ENCODE results near the gene PGM1.

DNA sequence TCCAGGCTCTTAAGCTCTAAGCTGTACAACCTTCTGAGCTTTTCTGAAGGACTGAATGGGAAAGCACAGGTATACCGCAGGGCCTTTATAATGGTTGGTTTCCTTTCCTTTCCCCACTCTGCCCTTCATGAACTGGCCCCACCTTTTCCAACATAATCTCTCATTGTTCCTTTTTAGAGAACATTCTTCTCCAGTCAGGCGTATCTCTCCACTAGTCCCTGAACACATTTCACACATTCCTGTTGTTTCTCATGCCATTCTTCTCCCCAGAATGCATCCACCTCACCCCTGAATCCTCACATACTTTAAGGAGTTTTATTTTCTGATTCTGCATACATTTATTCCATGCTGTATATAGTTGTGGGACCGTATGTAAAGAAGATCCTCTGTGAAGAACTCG is 41.3 kb downstream of the PGM1 start:
- TF ChIP-seq, protein P1, sequence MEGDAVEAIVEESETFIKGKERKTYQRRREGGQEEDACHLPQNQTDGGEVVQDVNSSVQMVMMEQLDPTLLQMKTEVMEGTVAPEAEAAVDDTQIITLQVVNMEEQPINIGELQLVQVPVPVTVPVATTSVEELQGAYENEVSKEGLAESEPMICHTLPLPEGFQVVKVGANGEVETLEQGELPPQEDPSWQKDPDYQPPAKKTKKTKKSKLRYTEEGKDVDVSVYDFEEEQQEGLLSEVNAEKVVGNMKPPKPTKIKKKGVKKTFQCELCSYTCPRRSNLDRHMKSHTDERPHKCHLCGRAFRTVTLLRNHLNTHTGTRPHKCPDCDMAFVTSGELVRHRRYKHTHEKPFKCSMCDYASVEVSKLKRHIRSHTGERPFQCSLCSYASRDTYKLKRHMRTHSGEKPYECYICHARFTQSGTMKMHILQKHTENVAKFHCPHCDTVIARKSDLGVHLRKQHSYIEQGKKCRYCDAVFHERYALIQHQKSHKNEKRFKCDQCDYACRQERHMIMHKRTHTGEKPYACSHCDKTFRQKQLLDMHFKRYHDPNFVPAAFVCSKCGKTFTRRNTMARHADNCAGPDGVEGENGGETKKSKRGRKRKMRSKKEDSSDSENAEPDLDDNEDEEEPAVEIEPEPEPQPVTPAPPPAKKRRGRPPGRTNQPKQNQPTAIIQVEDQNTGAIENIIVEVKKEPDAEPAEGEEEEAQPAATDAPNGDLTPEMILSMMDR (conservative IDR thresholded peaks at IDR 0.05; ENCODE audit: low read depth, low read length), result no peak
- no peak for TF ChIP-seq EZH2phosphoT487 (IDR thresholded peaks at IDR 0.05; ENCODE audit: borderline replicate concordance, low read length)

All from PC-3 (cell line).